BE2C (cell line): Measurements from ENCODE around the gene MYO7B.

ENCODE experiments used
- DNase-seq: peaks from one replicate; pipeline ENCODE4 v3.0.0-alpha.2; 2020
- H3K27me3 ChIP-seq: fragments of 250-450 bp; sonication (Bioruptor Pico); 2 replicates; pipeline ENCODE4 v1.5.1; 2020; ENCODE audit warnings: mild to moderate bottlenecking
- H3K36me3 ChIP-seq: fragments of 250-450 bp; sonication (Bioruptor Pico); 2 replicates; pipeline ENCODE4 v1.5.1; 2020; ENCODE audit warnings: mild to moderate bottlenecking
- H3K4me1 ChIP-seq: fragments of 250-450 bp; sonication (Bioruptor Pico); 2 replicates; pipeline ENCODE4 v1.5.1; 2020
- H3K4me3 ChIP-seq: 2 replicates; pipeline ENCODE4 v1.5.1; 2011; ENCODE audit warnings: low read depth, low read length
- H3K9me3 ChIP-seq: fragments of 250-450 bp; sonication (Bioruptor Pico); 2 replicates; pipeline ENCODE4 v1.5.1; 2020
- CTCF ChIP-seq: IDR thresholded peaks from 2 replicates; pipeline ENCODE4 v1.5.1; 2012; ENCODE audit warnings: mild to moderate bottlenecking, low read depth, low read length

MYO7B gene

GRCh38 chr2:127585270-127585807, 49.9 kb downstream of the MYO7B start:
- H3K9me3 ChIP-seq: no peaks in the 10 kb centered on the region

GRCh38 chr2:127586136-127586535, 50.7 kb downstream of the MYO7B start:
- no peaks in the 10 kb centered on the region for H3K4me1 ChIP-seq
- TF ChIP-seq CTCF: no peak
- H3K27me3 ChIP-seq: no peaks in the 10 kb centered on the region
- H3K36me3 ChIP-seq: no peaks in the 10 kb centered on the region
- no peak overlapping the region for H3K4me3 ChIP-seq
- no peak for DNase-seq
- no peaks in the 10 kb centered on the region for H3K9me3 ChIP-seq

More at GRCh38 chr2:127585270-127585807, 49.9 kb downstream of the MYO7B start:
- DNase-seq: no peak
- H3K27me3 ChIP-seq: no peaks in the 10 kb centered on the region
- H3K4me3 ChIP-seq: no peak overlapping the region
- no peak for TF ChIP-seq CTCF
- H3K36me3 ChIP-seq: no peaks in the 10 kb centered on the region
- no peaks in the 10 kb centered on the region for H3K4me1 ChIP-seq

GRCh38 chr2:127586746-127587295, 51.3 kb downstream of the MYO7B start:
- H3K4me3 ChIP-seq: no peak overlapping the region
- H3K36me3 ChIP-seq: no peaks in the 10 kb centered on the region
- no peaks in the 10 kb centered on the region for H3K9me3 ChIP-seq
- no peaks in the 10 kb centered on the region for H3K27me3 ChIP-seq
- no peaks in the 10 kb centered on the region for H3K4me1 ChIP-seq
- no peak for TF ChIP-seq CTCF
- DNase-seq: no peak

DNA sequence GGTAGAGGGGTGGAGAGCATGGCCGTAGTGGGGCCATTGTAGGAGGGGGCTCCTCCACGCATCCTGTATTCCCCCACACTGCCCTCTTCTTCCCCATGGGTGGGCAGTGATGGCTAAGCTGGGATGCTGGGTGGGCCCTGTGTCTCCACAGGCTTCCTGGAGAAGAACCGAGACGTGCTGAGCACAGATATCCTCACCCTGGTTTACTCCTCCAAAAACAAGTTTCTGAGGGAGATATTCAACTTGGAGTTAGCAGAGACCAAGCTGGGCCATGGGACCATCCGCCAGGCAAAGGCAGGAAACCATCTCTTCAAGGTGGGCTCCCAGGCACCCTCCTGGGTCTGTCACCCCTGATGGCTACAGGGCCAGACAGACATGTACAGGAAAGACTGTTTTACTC, 52.8 kb downstream of the MYO7B start:
- no peak for TF ChIP-seq CTCF
- H3K9me3 ChIP-seq: no peaks in the 10 kb centered on the region
- H3K4me3 ChIP-seq: no peak overlapping the region
- no peaks in the 10 kb centered on the region for H3K36me3 ChIP-seq
- no peaks in the 10 kb centered on the region for H3K27me3 ChIP-seq
- DNase-seq: no peak
- H3K4me1 ChIP-seq: no peaks in the 10 kb centered on the region

DNA sequence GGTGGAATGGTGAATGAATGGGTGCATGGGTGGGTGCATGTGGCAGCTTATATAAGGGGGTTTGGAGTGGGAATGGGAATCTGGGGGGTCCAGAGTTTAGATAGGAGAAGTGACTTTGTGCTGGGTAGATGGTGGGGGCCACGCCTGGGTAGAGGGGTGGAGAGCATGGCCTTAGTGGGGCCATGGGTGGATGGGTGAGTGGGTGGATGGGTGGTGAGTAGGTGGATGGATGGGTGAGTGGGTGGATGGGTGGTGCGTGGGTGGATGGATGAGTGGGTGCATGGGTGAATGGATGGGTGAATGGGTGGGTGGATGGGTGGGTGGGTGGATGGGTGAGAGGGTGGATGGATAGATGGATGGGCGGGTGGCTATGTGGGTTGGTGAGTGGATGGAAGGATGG, 53.9 kb downstream of the MYO7B start:
- no peaks in the 10 kb centered on the region for H3K4me1 ChIP-seq

More for the DNA sequence above, 53.9 kb downstream of the MYO7B start:
- TF ChIP-seq CTCF: no peak
- H3K4me3 ChIP-seq: no peak overlapping the region
- H3K36me3 ChIP-seq: no peaks in the 10 kb centered on the region
- no peaks in the 10 kb centered on the region for H3K9me3 ChIP-seq
- DNase-seq: no peak
- no peaks in the 10 kb centered on the region for H3K27me3 ChIP-seq
